ENCODE data around the gene GRM7.

GRM7 gene

GRCh38 chr3:7241584-7242302, 380.8 kb downstream of the GRM7 start:
- no peaks in the 10 kb centered on the region for H3K27me3 Mint-ChIP-seq

GRCh38 chr3:7242303-7242635, 381.4 kb downstream of the GRM7 start:
- Mint-ChIP-seq H3K27me3 (no peaks in the 10 kb centered on the region), H3K4me1 (ENCODE audit: low read depth in 2 of 2) (no peaks in the 10 kb centered on the region), H3K27ac (no peak overlapping the region), H3K36me3 (ENCODE audit: insufficient read depth) (no peaks in the 10 kb centered on the region), H3K4me3 (no peak overlapping the region), H3K9me3 (peaks cover 7 to 8% of the 10 kb centered on the region in 2 donors)
- ATAC-seq (replicated peaks) (no peak), DNase-seq (no peak)

More at GRCh38 chr3:7241584-7242302, 380.8 kb downstream of the GRM7 start:
- H3K4me3 Mint-ChIP-seq = no peak overlapping the region
- no peak overlapping the region for H3K27ac Mint-ChIP-seq
- H3K9me3 Mint-ChIP-seq = peaks cover 7 to 8% of the 10 kb centered on the region in 2 donors
- DNase-seq = no peak
- no peak for ATAC-seq (replicated peaks)
- H3K36me3 Mint-ChIP-seq (ENCODE audit: insufficient read depth) = no peaks in the 10 kb centered on the region
- H3K4me1 Mint-ChIP-seq (ENCODE audit: low read depth in 2 of 2) = no peaks in the 10 kb centered on the region

GRCh38 chr3:7249493-7250076, 388.7 kb downstream of the GRM7 start:
- peaks cover 0 to 8% of the 10 kb centered on the region in 2 donors for H3K9me3 Mint-ChIP-seq
- H3K27ac Mint-ChIP-seq = no peak overlapping the region
- no peaks in the 10 kb centered on the region for H3K4me1 Mint-ChIP-seq (ENCODE audit: low read depth in 2 of 2)
- no peak for ATAC-seq (replicated peaks)
- no peak for DNase-seq
- H3K36me3 Mint-ChIP-seq (ENCODE audit: insufficient read depth) = no peaks in the 10 kb centered on the region
- no peaks in the 10 kb centered on the region for H3K27me3 Mint-ChIP-seq
- H3K4me3 Mint-ChIP-seq = no peak overlapping the region

- DNase-seq (no peak), ATAC-seq (replicated peaks) (no peak)
- Mint-ChIP-seq H3K36me3 (ENCODE audit: insufficient read depth) (no peaks in the 10 kb centered on the region), H3K27me3 (no peaks in the 10 kb centered on the region), H3K27ac (no peak overlapping the region), H3K9me3 (peaks cover 8 to 13% of the 10 kb centered on the region in 2 donors), H3K4me1 (ENCODE audit: low read depth in 2 of 2) (no peaks in the 10 kb centered on the region), H3K4me3 (no peak overlapping the region)
Observed at GRCh38 chr3:7254251-7254650, 393.3 kb downstream of the GRM7 start.

- H3K27ac Mint-ChIP-seq = no peak overlapping the region
- H3K4me1 Mint-ChIP-seq (ENCODE audit: low read depth in 2 of 2) = no peaks in the 10 kb centered on the region
- ATAC-seq (replicated peaks) = no peak
- DNase-seq = no peak
- H3K4me3 Mint-ChIP-seq = no peak overlapping the region
- no peaks in the 10 kb centered on the region for H3K27me3 Mint-ChIP-seq
- peaks cover 16 to 48% of the 10 kb centered on the region in 2 donors for H3K9me3 Mint-ChIP-seq
- no peaks in the 10 kb centered on the region for H3K36me3 Mint-ChIP-seq (ENCODE audit: insufficient read depth)
Observed at GRCh38 chr3:7260975-7261374, 400.1 kb downstream of the GRM7 start.

GRCh38 chr3:7263347-7264195, 402.7 kb downstream of the GRM7 start:
- DNase-seq = no peak
- H3K9me3 Mint-ChIP-seq = peaks cover 18 to 35% of the 10 kb centered on the region in 2 donors

GRCh38 chr3:7264196-7264526, 403.2 kb downstream of the GRM7 start:
- H3K27ac Mint-ChIP-seq = no peak overlapping the region
- DNase-seq (no peak), ATAC-seq (replicated peaks) (no peak)
- no peaks in the 10 kb centered on the region for H3K36me3 Mint-ChIP-seq (ENCODE audit: insufficient read depth)
- H3K4me1 Mint-ChIP-seq (ENCODE audit: low read depth in 2 of 2) = no peaks in the 10 kb centered on the region
- peaks cover 18 to 35% of the 10 kb centered on the region in 2 donors for H3K9me3 Mint-ChIP-seq
- no peak overlapping the region for H3K4me3 Mint-ChIP-seq
- no peaks in the 10 kb centered on the region for H3K27me3 Mint-ChIP-seq

More at GRCh38 chr3:7263347-7264195, 402.7 kb downstream of the GRM7 start:
- no peaks in the 10 kb centered on the region for H3K27me3 Mint-ChIP-seq
- H3K4me3 Mint-ChIP-seq = no peak overlapping the region
- H3K36me3 Mint-ChIP-seq (ENCODE audit: insufficient read depth) = no peaks in the 10 kb centered on the region
- no peak overlapping the region for H3K27ac Mint-ChIP-seq
- no peak for ATAC-seq (replicated peaks)
- no peaks in the 10 kb centered on the region for H3K4me1 Mint-ChIP-seq (ENCODE audit: low read depth in 2 of 2)

GRCh38 chr3:7265736-7266135, 404.8 kb downstream of the GRM7 start:
- no peaks in the 10 kb centered on the region for H3K4me1 Mint-ChIP-seq (ENCODE audit: low read depth in 2 of 2)
- no peak overlapping the region for H3K27ac Mint-ChIP-seq
- no peaks in the 10 kb centered on the region for H3K27me3 Mint-ChIP-seq
- H3K9me3 Mint-ChIP-seq = peaks cover 14 to 26% of the 10 kb centered on the region in 2 donors
- H3K4me3 Mint-ChIP-seq = no peak overlapping the region
- ATAC-seq (replicated peaks) (no peak), DNase-seq (no peak)
- no peaks in the 10 kb centered on the region for H3K36me3 Mint-ChIP-seq (ENCODE audit: insufficient read depth)

GRCh38 chr3:7266551-7266950, 405.6 kb downstream of the GRM7 start:
- Mint-ChIP-seq H3K27me3 (no peaks in the 10 kb centered on the region), H3K4me1 (ENCODE audit: low read depth in 2 of 2) (no peaks in the 10 kb centered on the region), H3K9me3 (peaks cover 14 to 24% of the 10 kb centered on the region in 2 donors), H3K27ac (no peak overlapping the region), H3K36me3 (ENCODE audit: insufficient read depth) (no peaks in the 10 kb centered on the region), H3K4me3 (no peak overlapping the region)
- DNase-seq = no peak
- no peak for ATAC-seq (replicated peaks)

GRCh38 chr3:7270731-7271130, 409.8 kb downstream of the GRM7 start:
- Mint-ChIP-seq H3K36me3 (ENCODE audit: insufficient read depth) (no peaks in the 10 kb centered on the region), H3K9me3 (peaks cover 7 to 10% of the 10 kb centered on the region in 2 donors), H3K4me3 (no peak overlapping the region), H3K27me3 (no peaks in the 10 kb centered on the region), H3K4me1 (ENCODE audit: low read depth in 2 of 2) (no peaks in the 10 kb centered on the region), H3K27ac (no peak overlapping the region)
- no peak for ATAC-seq (replicated peaks)
- no peak for DNase-seq

- H3K36me3 Mint-ChIP-seq (ENCODE audit: insufficient read depth) = no peaks in the 10 kb centered on the region
- no peak overlapping the region for H3K4me3 Mint-ChIP-seq
- DNase-seq (no peak), ATAC-seq (replicated peaks) (no peak)
- H3K9me3 Mint-ChIP-seq = peaks cover 7 to 12% of the 10 kb centered on the region in 2 donors
- no peaks in the 10 kb centered on the region for H3K4me1 Mint-ChIP-seq (ENCODE audit: low read depth in 2 of 2)
- no peaks in the 10 kb centered on the region for H3K27me3 Mint-ChIP-seq
- H3K27ac Mint-ChIP-seq = no peak overlapping the region
Observed at GRCh38 chr3:7271631-7272030, 410.7 kb downstream of the GRM7 start.

GRCh38 chr3:7272203-7272602, 411.3 kb downstream of the GRM7 start:
- no peaks in the 10 kb centered on the region for H3K36me3 Mint-ChIP-seq (ENCODE audit: insufficient read depth)
- H3K27me3 Mint-ChIP-seq = no peaks in the 10 kb centered on the region
- peaks cover 7 to 13% of the 10 kb centered on the region in 2 donors for H3K9me3 Mint-ChIP-seq
- H3K27ac Mint-ChIP-seq = no peak overlapping the region
- DNase-seq = no peak
- no peaks in the 10 kb centered on the region for H3K4me1 Mint-ChIP-seq (ENCODE audit: low read depth in 2 of 2)
- no peak overlapping the region for H3K4me3 Mint-ChIP-seq
- ATAC-seq (replicated peaks) = no peak

GRCh38 chr3:7275396-7275795, 414.5 kb downstream of the GRM7 start:
- DNase-seq (no peak), ATAC-seq (replicated peaks) (no peak)
- Mint-ChIP-seq H3K4me3 (no peak overlapping the region), H3K27me3 (no peaks in the 10 kb centered on the region), H3K27ac (no peak overlapping the region), H3K4me1 (ENCODE audit: low read depth in 2 of 2) (no peaks in the 10 kb centered on the region), H3K36me3 (ENCODE audit: insufficient read depth) (no peaks in the 10 kb centered on the region), H3K9me3 (peaks cover 7% of the 10 kb centered on the region in 2 donors)

GRCh38 chr3:7280318-7280717, 419.4 kb downstream of the GRM7 start:
- H3K27me3 Mint-ChIP-seq = no peaks in the 10 kb centered on the region

More at GRCh38 chr3:7280318-7280717, 419.4 kb downstream of the GRM7 start:
- DNase-seq (no peak), ATAC-seq (replicated peaks) (no peak)
- H3K4me3 Mint-ChIP-seq = no peak overlapping the region
- H3K9me3 Mint-ChIP-seq = peaks cover 0 to 5% of the 10 kb centered on the region in 2 donors
- H3K36me3 Mint-ChIP-seq (ENCODE audit: insufficient read depth) = no peaks in the 10 kb centered on the region
- H3K4me1 Mint-ChIP-seq (ENCODE audit: low read depth in 2 of 2) = no peaks in the 10 kb centered on the region
- H3K27ac Mint-ChIP-seq = no peak overlapping the region
